Stimulated activated CD8-positive, alpha-beta memory T cell treated with anti-CD3 and anti-CD28 coated beads, Interleukin-4, amount 100 ng/mL, for 48 hours (primary cell): Measurements from ENCODE around the gene FBXW11.
A peak's percentile ranks its signal among the peaks of the same experiment; 100 is the strongest.
"Not testable (repeated sequence)": the region's sequence is repeated elsewhere in the genome, so short reads cannot be mapped to it uniquely, and the experiment has no call there.

Experiments used
- DNase-seq: peaks from one replicate; pipeline ENCODE4 v3.0.0-alpha.2; 2020

The FBXW11 gene

DNA sequence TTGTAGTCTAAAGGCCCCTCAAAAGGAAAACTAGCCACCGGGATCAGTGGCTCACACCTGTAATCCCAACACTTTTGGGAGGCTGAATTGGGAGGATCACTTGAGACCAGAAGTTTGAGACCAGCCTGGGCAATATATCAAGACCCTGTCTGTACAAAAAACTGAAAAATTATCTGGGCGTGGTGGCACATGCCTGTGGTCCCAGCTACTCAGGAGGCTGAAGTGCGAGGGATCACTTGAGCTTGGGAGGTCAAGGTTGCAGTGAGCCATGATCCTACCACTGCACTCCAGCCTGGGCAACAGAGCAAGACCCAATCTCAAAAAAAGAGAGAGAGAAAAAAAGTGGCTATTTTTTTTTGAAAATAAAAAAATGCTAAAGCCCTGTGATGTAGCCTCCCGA, 55.2 kb downstream of the FBXW11 start:
- no peak for DNase-seq

- no peak for DNase-seq
Measured at GRCh38 chr5:171946000-171946781, 60.2 kb downstream of the FBXW11 start.

DNA sequence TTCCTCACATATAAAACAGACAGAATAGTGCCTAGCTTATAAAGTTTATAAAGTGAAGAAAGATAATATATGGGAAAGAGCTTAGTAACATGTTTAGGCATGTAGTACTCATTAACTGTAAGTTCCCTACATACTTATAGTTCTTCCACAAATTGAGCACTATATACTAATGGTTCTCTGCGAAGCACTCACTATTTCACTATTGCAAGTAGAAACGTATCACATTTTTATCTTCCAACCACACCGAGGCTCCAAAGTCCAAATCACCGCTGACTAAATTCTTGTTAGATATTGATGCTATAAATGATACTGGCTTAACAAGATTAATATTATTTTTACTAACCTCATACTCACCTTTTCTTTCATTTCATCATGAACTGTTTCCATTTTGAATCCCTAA, 61.0 kb downstream of the FBXW11 start:
- no peak for DNase-seq

DNA sequence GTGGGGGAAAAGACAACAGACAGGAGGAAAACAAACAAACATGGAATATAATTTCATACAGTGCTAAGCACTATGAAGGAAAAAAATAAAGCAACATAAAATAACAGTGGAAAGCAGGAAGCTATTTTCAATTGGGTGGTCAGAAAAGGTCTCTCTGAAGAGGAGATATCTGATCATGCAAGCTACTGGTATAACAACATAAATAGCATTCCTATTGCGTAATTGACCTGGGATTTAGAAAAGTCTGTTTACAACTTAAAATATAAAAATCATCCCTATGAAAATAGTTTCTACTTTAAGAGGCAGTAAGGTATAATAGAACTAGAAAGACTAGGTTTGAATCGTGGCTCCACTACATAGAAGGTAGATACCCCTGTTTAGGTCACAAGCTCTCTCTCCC, 61.4 kb downstream of the FBXW11 start:
- no peak for DNase-seq

DNA sequence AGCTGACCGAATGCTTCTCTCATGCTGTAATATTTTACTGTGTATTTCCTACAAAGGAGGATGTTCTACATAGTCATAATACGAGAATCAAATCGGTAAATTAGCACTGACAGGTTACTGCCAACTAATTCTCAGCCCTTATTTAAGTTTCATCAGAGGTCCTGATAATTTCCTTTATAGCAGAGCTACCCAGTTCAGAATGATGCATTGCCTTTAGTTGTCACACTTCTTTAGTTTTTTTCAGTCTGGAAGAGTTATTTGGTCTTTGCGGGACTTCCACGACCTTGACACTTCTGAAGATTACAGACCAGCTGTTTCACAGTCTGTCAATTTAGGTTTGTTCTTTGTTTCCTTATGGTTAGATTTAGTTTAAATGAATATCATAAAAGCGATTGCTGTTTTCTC, 64.3 kb downstream of the FBXW11 start:
- DNase-seq: not testable (repeated sequence)

GRCh38 chr5:171941675-171942074, 64.8 kb downstream of the FBXW11 start:
- not testable (repeated sequence) for DNase-seq

DNA sequence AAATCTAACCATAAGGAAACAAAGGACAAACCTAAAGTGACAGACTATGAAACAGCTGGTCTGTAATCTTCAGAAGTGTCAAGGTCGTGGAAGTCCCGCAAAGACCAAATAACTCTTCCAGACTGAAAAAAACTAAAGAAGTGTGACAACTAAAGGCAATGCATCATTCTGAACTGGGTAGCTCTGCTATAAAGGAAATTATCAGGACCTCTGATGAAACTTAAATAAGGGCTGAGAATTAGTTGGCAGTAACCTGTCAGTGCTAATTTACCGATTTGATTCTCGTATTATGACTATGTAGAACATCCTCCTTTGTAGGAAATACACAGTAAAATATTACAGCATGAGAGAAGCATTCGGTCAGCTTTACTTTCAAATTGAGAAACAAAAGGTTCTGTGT, 65.2 kb downstream of the FBXW11 start:
- not testable (repeated sequence) for DNase-seq

DNA sequence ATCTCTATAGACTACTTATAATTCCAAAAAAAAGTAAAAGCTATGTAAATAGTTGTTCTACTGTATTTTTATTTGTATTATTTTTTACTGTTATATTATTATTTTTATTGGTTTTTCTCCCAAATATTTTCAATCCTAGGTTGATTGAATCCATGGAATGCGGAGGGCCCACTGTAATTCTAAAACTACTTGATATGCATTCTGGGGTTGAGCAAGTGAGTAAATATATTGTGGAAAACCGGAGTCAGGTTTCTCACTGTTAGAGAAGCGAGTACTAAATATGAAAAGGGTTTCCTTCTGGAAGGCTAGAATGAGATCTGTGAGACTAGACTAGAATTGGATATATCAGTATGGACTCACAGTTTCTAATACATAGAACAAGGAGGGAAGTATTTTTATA, 66.5 kb downstream of the FBXW11 start:
- no peak for DNase-seq

- DNase-seq: no peak
Measured at GRCh38 chr5:171938358-171938757, 68.1 kb downstream of the FBXW11 start.

DNA sequence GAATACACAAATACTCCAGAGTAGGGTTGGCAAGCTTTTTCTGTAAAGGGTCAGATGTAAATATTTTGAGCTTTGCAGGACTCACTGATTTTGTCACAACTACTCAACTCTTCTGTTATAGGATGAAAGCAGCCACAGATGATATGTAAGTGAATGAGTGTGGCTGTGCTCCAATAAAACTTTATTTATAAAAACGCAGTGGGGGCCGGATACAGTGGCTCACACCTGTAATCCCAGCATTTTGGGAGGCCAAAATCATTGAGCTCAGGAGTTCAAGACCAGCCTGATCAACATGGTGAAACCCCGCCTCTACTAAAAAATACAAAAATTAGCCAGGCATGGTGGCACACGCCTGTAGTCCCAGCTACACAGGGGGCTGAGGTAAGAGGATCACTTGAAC, 69.1 kb downstream of the FBXW11 start:
- no peak for DNase-seq

- no peak for DNase-seq
Measured at GRCh38 chr5:171934586-171934985, 71.9 kb downstream of the FBXW11 start.

- no peak for DNase-seq
Measured at GRCh38 chr5:171931163-171931562, 75.3 kb downstream of the FBXW11 start.

- DNase-seq: no peak
Measured at GRCh38 chr5:171927345-171927941, 79.0 kb downstream of the FBXW11 start.

DNA sequence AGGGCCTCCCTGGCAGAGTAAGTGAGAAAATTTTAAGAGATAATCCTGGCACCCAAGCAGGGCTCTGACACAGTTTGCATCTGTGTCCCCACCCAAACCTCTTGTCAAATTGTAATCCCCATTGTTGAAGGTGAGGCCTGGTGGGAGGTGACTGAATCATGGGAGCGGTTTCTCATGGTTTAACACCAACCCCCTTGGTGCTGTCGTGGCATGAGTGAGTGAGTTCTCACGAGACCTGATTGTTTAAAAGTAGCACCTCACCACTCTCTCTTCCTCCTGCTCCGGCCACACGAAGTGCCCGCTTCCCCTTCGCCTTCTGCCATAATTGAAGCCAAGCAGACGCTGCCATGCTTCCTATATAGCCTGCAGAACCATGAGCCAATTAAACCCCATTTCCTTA, 80.1 kb downstream of the FBXW11 start:
- DNase-seq: no peak

DNA sequence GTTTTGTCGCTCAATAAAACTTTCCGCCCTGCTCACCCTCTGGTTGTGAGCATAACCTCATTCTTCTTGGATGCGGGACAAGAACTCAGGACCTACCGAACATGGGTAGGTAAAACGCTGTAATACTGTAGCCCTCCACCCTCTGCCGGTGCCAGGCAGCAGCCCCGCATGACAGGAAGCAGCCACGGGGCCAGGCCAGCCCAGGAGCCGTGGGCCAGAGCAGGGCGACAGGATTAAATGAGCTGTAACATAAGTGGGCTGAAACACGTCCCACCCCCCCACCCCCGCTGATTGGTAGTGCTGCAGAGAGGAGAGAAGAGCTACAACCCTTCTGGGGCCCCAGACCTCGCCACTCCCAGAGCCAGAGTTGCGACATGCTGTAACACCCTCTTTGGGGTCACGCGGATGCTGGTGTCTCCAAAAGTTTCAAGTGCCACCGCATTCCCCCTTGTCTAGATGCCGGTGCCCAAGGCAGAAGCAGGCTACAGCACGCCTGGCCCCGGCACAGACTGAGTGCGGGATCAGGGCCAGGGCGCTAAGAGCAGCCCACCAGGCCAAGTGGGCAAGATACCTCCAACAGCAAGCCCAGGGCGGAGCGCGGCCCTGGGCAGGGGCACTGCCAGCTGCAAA, 81.8 kb downstream of the FBXW11 start:
- no peak for DNase-seq

GRCh38 chr5:171920765-171921391, 85.6 kb downstream of the FBXW11 start:
- DNase-seq: no peak

DNA sequence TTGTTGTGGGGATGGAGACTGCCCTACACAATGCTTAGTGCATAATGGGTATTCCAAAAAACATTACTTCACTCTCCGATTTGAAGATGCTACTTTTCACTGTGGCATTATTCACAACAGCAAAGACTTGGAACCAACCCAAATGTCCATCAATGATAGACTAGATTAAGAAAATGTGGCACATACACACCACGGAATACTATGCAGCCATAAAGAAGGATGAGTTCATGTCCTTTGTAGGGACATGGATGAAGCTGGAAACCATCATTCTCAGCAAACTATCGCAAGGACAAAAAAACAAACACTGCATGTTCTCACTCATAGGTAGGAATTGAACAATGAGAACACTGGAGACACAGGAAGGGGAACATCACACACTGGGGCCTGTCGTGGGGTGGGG, 90.7 kb downstream of the FBXW11 start:
- not testable (repeated sequence) for DNase-seq

GRCh38 chr5:171914726-171915338, 91.6 kb downstream of the FBXW11 start:
- DNase-seq: no peak

DNA sequence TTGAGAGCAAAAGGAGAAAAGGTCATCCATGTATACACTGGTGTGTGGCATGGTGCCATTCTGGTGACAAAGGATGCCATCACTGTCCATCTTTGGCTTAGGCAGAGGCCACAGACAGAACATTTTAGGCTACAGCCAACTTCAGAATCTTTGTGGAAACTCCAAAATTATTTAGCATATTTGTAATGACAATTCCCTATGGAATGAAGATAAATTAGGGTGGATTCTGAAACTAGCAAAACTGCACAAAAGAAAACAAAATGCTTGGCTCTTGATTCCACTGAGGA, 92.5 kb downstream of the FBXW11 start:
- DNase-seq: no peak

DNA sequence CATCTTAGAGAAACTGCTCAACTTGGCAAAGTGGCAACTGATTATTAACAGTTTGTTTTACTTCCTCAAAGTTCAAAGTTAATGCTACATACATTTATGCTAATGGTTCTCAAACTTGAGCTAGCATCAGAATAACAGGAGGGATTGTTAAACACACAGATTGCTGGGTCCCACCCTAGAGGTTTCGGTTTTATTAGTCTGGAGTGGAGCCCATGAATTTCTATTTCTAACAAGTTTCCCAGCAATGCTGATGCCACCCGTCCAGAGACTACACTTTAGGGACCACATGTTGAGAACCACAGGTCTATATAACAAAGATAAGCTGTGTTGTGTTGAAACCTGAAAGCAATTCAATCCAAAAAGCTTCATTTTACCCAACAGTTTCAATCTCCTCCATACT, 95.3 kb downstream of the FBXW11 start:
- DNase-seq: no peak

DNA sequence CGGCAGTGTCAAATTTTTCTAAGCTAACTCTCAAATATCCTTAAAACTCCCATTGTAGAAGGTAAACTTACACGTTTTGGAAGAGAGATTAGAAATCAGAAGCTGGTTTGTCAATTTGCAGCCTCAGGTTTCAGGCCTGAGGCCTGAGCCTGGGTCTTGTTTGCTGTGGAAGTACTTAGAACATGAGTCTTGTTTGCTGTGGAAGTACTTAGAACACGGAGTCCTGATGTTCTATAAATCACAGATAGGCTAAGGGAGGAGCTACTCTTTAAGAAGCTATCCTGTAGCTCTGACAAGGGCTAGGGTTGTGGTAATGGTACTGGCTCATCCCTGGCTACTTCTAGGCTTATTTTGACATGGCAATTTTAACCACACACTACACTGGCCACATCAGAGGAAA, 97.8 kb downstream of the FBXW11 start:
- no peak for DNase-seq

DNA sequence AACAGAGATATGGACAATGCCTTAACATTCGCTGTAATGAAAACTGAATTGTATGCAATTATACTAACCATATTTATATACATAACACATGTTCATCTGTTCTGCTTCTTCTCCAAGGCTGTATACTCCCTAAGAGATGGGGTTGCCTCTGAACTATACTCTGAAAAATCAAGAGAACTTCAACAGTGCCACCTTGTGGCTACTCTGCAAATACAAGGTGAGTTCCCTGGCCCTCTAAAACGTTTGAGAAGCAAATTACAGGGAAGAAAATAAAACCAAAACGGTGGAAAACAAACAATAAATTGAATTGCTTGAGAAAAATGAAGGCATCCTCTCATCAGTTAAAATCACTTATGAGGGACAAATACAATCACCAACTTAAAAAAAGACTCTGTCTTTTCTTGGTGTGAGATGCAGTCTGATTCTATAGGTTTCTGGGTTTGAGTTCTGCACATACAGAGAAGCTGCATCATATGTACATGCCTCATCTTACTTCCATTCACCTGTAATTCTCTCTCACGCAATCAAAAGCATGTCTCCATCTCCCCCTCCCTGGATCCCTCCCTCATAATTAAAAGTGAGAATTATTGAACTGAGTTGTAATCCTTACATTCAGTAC, 98.6 kb downstream of the FBXW11 start:
- peak; percentile 53 for DNase-seq
